Measurements from ENCODE around the gene CLCN3.

- TF ChIP-seq POLR2A (IDR thresholded peaks at IDR 0.05; ENCODE audit: low read depth, low read length) (no peak), POLR2AphosphoS5 (IDR thresholded peaks at IDR 0.05; ENCODE audit: low read depth, low read length) (no peak), POU2F2 (IDR thresholded peaks at IDR 0.05; ENCODE audit: low read depth, low read length) (no peak), TAF1 (IDR thresholded peaks at IDR 0.05; ENCODE audit: low read depth, low read length) (no peak)
Measured at GRCh38 chr4:169645627-169646026, 25.2 kb downstream of the CLCN3 start.

Measured in GM12891 (cell line).